Measurements from ENCODE around the gene TSEN54. TPM values are rescaled to one million over a fixed set of nuclear protein-coding genes. Genes with fewer than 3 reads are reported as not detected.

The TSEN54 gene
- total RNA-seq, 1 experiment from 2014 or later = 44.5 TPM

GRCh38 chr17:75501378-75502071, 14.8 kb upstream of the TSEN54 start:
- Mint-ChIP-seq H3K4me3 (no peak overlapping the region), H3K27me3 (ENCODE audit: low read depth) (no peaks in the 10 kb centered on the region; the same call in 1 of the 2 replicates), H3K36me3 (ENCODE audit: insufficient read depth in 1 of 3, low read depth in 3 of 3) (peaks cover 0 to 48% (median 32%) of the 10 kb centered on the region in 3 experiments; a peak in 5 of 7 replicates), H3K27ac (no peak overlapping the region; a peak in 1 of 7 replicates), H3K9me3 (no peaks in the 10 kb centered on the region), H3K4me1 (no peaks in the 10 kb centered on the region)
- H3K4me1 ChIP-seq (ENCODE audit: insufficient read depth, low read length) = no peaks in the 10 kb centered on the region
- DNase-seq = no peak
- no peak overlapping the region; the same call in 1 of the 2 replicates for H3K14ac ChIP-seq (ENCODE audit: insufficient read depth, low read length)
- H2BK15ac ChIP-seq (ENCODE audit: low read depth, low read length) = no peak overlapping the region
- no peaks in the 10 kb centered on the region for H4K20me1 ChIP-seq (ENCODE audit: control insufficient read depth, insufficient read depth, insufficient read length)
- no peak overlapping the region for H2BK5ac ChIP-seq (ENCODE audit: insufficient read length, low read length)
- WGBS (ENCODE audit: extremely low coverage, insufficient read length, low lambda C conversion rate) = no CpG with 5 or more reads among the region's 21 CpGs
- H2AFZ ChIP-seq (ENCODE audit: low read length) = no peak overlapping the region
- H3K27ac ChIP-seq (ENCODE audit: insufficient read length, low read depth, low read length) = no peak overlapping the region
- no peak for TF ChIP-seq CTCF (conservative IDR thresholded peaks at IDR 0.05)
- H3K18ac ChIP-seq (ENCODE audit: insufficient read length, low read depth, low read length) = no peak overlapping the region
- H3K9me3 ChIP-seq (ENCODE audit: control insufficient read depth, low read depth, low read length) = no peaks in the 10 kb centered on the region
- H3K27me3 ChIP-seq (ENCODE audit: insufficient read depth, low read length) = no peaks in the 10 kb centered on the region
- no peak overlapping the region for H2BK20ac ChIP-seq (ENCODE audit: low read depth, low read length, poor library complexity, severe bottlenecking)
- H3K79me2 ChIP-seq (ENCODE audit: insufficient read depth, low read length) = no peaks in the 10 kb centered on the region
- H3K56ac ChIP-seq (ENCODE audit: insufficient read length, low read depth, low read length) = no peak overlapping the region
- no peak overlapping the region for H3K23ac ChIP-seq (ENCODE audit: insufficient read length, low read depth, low read length)
- H3T11ph ChIP-seq (ENCODE audit: low read length) = no peak overlapping the region
- H3K4ac ChIP-seq (ENCODE audit: low read depth, low read length) = no peak overlapping the region
- H4K91ac ChIP-seq (ENCODE audit: insufficient read length, low read depth, low read length) = no peak overlapping the region
- H4K8ac ChIP-seq (replicated peaks; ENCODE audit: insufficient read length, low read depth, low read length) = no peak overlapping the region
- H3K4me2 ChIP-seq (ENCODE audit: insufficient read depth, insufficient read length, low read length) = no peak overlapping the region
- no peak overlapping the region for H2BK12ac ChIP-seq (ENCODE audit: insufficient read length, low read depth, low read length)
- H2AK5ac ChIP-seq (ENCODE audit: insufficient read length, low read length) = no peak overlapping the region
- no peak overlapping the region for H4K5ac ChIP-seq (ENCODE audit: insufficient read length, low read depth, low read length)
- no peaks in the 10 kb centered on the region for H3K23me2 ChIP-seq (ENCODE audit: insufficient read length, low read depth, low read length, poor library complexity, severe bottlenecking)
- no peak overlapping the region for H2BK120ac ChIP-seq (ENCODE audit: low read depth, low read length, poor library complexity, severe bottlenecking)
- H3K9ac ChIP-seq (ENCODE audit: extremely low read depth, insufficient read length, low read length) = no peak overlapping the region
- H3K79me1 ChIP-seq (ENCODE audit: insufficient read depth, low read depth, low read length, poor library complexity, severe bottlenecking) = no peaks in the 10 kb centered on the region

All from H9 (cell line).